ENCODE measurements around the gene PSME1.

Gene PSME1

GRCh38 chr14:24146453-24146977 lies 10.5 kb downstream of the PSME1 start, which contains the start of gene PSME2:
PSME2 (minus strand) TSS chr14:24146610; CDS start chr14:24146581, 29 bp downstream.
- H3K4me1 ChIP-seq (ENCODE audit: control insufficient read depth, insufficient read depth, low read length), result peaks cover 3% of the 10 kb centered on the region
- H3K4me3 ChIP-seq (ENCODE audit: low read depth, low read length), result peak within 1 kb of the TSS; percentile 98
- peaks cover 34% of the 10 kb centered on the region for H3K36me3 ChIP-seq (ENCODE audit: control insufficient read depth, insufficient read depth, low read length)

GRCh38 chr14:24146978-24147760 lies 11.2 kb downstream of the PSME1 start, which contains the start of gene RNF31:
RNF31 (plus strand) TSS chr14:24147498; CDS start chr14:24147699, 201 bp downstream.
- Histone ChIP-seq H3K4me1 (ENCODE audit: control insufficient read depth, insufficient read depth, low read length) (peaks cover 3% of the 10 kb centered on the region), H3K36me3 (ENCODE audit: control insufficient read depth, insufficient read depth, low read length) (peaks cover 40% of the 10 kb centered on the region), H3K27me3 (ENCODE audit: control insufficient read depth, insufficient read depth, low read length) (no peaks in the 10 kb centered on the region), H3K9ac (ENCODE audit: low read depth, low read length) (peak within 1 kb of the TSS; percentile 87), H3K4me3 (ENCODE audit: low read depth, low read length) (peak within 1 kb of the TSS; percentile 98), H3K9me3 (ENCODE audit: control insufficient read depth, insufficient read depth, low read length) (no peaks in the 10 kb centered on the region)

More at GRCh38 chr14:24146453-24146977, 10.5 kb downstream of the PSME1 start, which contains the start of gene PSME2:
- Histone ChIP-seq H3K27me3 (ENCODE audit: control insufficient read depth, insufficient read depth, low read length) (no peaks in the 10 kb centered on the region), H3K9me3 (ENCODE audit: control insufficient read depth, insufficient read depth, low read length) (no peaks in the 10 kb centered on the region), H3K9ac (ENCODE audit: low read depth, low read length) (peak within 1 kb of the TSS; percentile 87)

GRCh38 chr14:24147761-24148428 lies 11.9 kb downstream of the PSME1 start:
- Histone ChIP-seq H3K36me3 (ENCODE audit: control insufficient read depth, insufficient read depth, low read length) (peaks cover 44% of the 10 kb centered on the region), H3K4me1 (ENCODE audit: control insufficient read depth, insufficient read depth, low read length) (peaks cover 3% of the 10 kb centered on the region), H3K4me3 (ENCODE audit: low read depth, low read length) (peak overlapping the region; percentile 98)

GRCh38 chr14:24149302-24149969 lies 13.4 kb downstream of the PSME1 start:
- H3K36me3 ChIP-seq (ENCODE audit: control insufficient read depth, insufficient read depth, low read length), result peaks cover 38% of the 10 kb centered on the region
- H3K9me3 ChIP-seq (ENCODE audit: control insufficient read depth, insufficient read depth, low read length), result no peaks in the 10 kb centered on the region
- H3K27me3 ChIP-seq (ENCODE audit: control insufficient read depth, insufficient read depth, low read length), result no peaks in the 10 kb centered on the region
- peaks cover 3% of the 10 kb centered on the region for H3K4me1 ChIP-seq (ENCODE audit: control insufficient read depth, insufficient read depth, low read length)
- no peak overlapping the region for H3K4me3 ChIP-seq (ENCODE audit: low read depth, low read length)
- no peak overlapping the region for H3K9ac ChIP-seq (ENCODE audit: low read depth, low read length)

More at GRCh38 chr14:24147761-24148428, 11.9 kb downstream of the PSME1 start:
- H3K9me3 ChIP-seq (ENCODE audit: control insufficient read depth, insufficient read depth, low read length), result no peaks in the 10 kb centered on the region
- no peaks in the 10 kb centered on the region for H3K27me3 ChIP-seq (ENCODE audit: control insufficient read depth, insufficient read depth, low read length)
- H3K9ac ChIP-seq (ENCODE audit: low read depth, low read length), result peak overlapping the region; percentile 81

GRCh38 chr14:24150061-24150460 lies 14.1 kb downstream of the PSME1 start:
- no peak overlapping the region for H3K9ac ChIP-seq (ENCODE audit: low read depth, low read length)
- peaks cover 40% of the 10 kb centered on the region for H3K36me3 ChIP-seq (ENCODE audit: control insufficient read depth, insufficient read depth, low read length)
- peaks cover 3% of the 10 kb centered on the region for H3K4me1 ChIP-seq (ENCODE audit: control insufficient read depth, insufficient read depth, low read length)
- H3K27me3 ChIP-seq (ENCODE audit: control insufficient read depth, insufficient read depth, low read length), result no peaks in the 10 kb centered on the region
- H3K4me3 ChIP-seq (ENCODE audit: low read depth, low read length), result no peak overlapping the region
- no peaks in the 10 kb centered on the region for H3K9me3 ChIP-seq (ENCODE audit: control insufficient read depth, insufficient read depth, low read length)

- no peaks in the 10 kb centered on the region for H3K9me3 ChIP-seq (ENCODE audit: control insufficient read depth, insufficient read depth, low read length)
- no peak overlapping the region for H3K4me3 ChIP-seq (ENCODE audit: low read depth, low read length)
- peaks cover 3% of the 10 kb centered on the region for H3K4me1 ChIP-seq (ENCODE audit: control insufficient read depth, insufficient read depth, low read length)
- H3K27me3 ChIP-seq (ENCODE audit: control insufficient read depth, insufficient read depth, low read length), result no peaks in the 10 kb centered on the region
- peaks cover 45% of the 10 kb centered on the region for H3K36me3 ChIP-seq (ENCODE audit: control insufficient read depth, insufficient read depth, low read length)
- H3K9ac ChIP-seq (ENCODE audit: low read depth, low read length), result no peak overlapping the region
Observed at GRCh38 chr14:24150567-24150966, 14.6 kb downstream of the PSME1 start.

GRCh38 chr14:24150993-24151392 lies 15.0 kb downstream of the PSME1 start:
- Histone ChIP-seq H3K9ac (ENCODE audit: low read depth, low read length) (no peak overlapping the region), H3K4me1 (ENCODE audit: control insufficient read depth, insufficient read depth, low read length) (peaks cover 3% of the 10 kb centered on the region), H3K27me3 (ENCODE audit: control insufficient read depth, insufficient read depth, low read length) (no peaks in the 10 kb centered on the region), H3K4me3 (ENCODE audit: low read depth, low read length) (no peak overlapping the region), H3K9me3 (ENCODE audit: control insufficient read depth, insufficient read depth, low read length) (no peaks in the 10 kb centered on the region), H3K36me3 (ENCODE audit: control insufficient read depth, insufficient read depth, low read length) (peaks cover 50% of the 10 kb centered on the region)

GRCh38 chr14:24151404-24152080 lies 15.5 kb downstream of the PSME1 start:
- H3K36me3 ChIP-seq (ENCODE audit: control insufficient read depth, insufficient read depth, low read length), result peaks cover 53% of the 10 kb centered on the region
- peaks cover 3% of the 10 kb centered on the region for H3K4me1 ChIP-seq (ENCODE audit: control insufficient read depth, insufficient read depth, low read length)
- no peak overlapping the region for H3K9ac ChIP-seq (ENCODE audit: low read depth, low read length)
- H3K4me3 ChIP-seq (ENCODE audit: low read depth, low read length), result no peak overlapping the region
- no peaks in the 10 kb centered on the region for H3K27me3 ChIP-seq (ENCODE audit: control insufficient read depth, insufficient read depth, low read length)
- no peaks in the 10 kb centered on the region for H3K9me3 ChIP-seq (ENCODE audit: control insufficient read depth, insufficient read depth, low read length)

GRCh38 chr14:24155100-24155499 lies 19.1 kb downstream of the PSME1 start:
- Histone ChIP-seq H3K27me3 (ENCODE audit: control insufficient read depth, insufficient read depth, low read length) (no peaks in the 10 kb centered on the region), H3K4me1 (ENCODE audit: control insufficient read depth, insufficient read depth, low read length) (no peaks in the 10 kb centered on the region), H3K9me3 (ENCODE audit: control insufficient read depth, insufficient read depth, low read length) (no peaks in the 10 kb centered on the region), H3K4me3 (ENCODE audit: low read depth, low read length) (no peak overlapping the region), H3K9ac (ENCODE audit: low read depth, low read length) (no peak overlapping the region), H3K36me3 (ENCODE audit: control insufficient read depth, insufficient read depth, low read length) (peaks cover 60% of the 10 kb centered on the region)

GRCh38 chr14:24156840-24157239 lies 20.8 kb downstream of the PSME1 start:
- H3K4me1 ChIP-seq (ENCODE audit: control insufficient read depth, insufficient read depth, low read length), result peaks cover 3% of the 10 kb centered on the region
- H3K9ac ChIP-seq (ENCODE audit: low read depth, low read length), result no peak overlapping the region
- no peaks in the 10 kb centered on the region for H3K27me3 ChIP-seq (ENCODE audit: control insufficient read depth, insufficient read depth, low read length)
- peaks cover 49% of the 10 kb centered on the region for H3K36me3 ChIP-seq (ENCODE audit: control insufficient read depth, insufficient read depth, low read length)
- no peaks in the 10 kb centered on the region for H3K9me3 ChIP-seq (ENCODE audit: control insufficient read depth, insufficient read depth, low read length)
- H3K4me3 ChIP-seq (ENCODE audit: low read depth, low read length), result no peak overlapping the region

- no peaks in the 10 kb centered on the region for H3K9me3 ChIP-seq (ENCODE audit: control insufficient read depth, insufficient read depth, low read length)
- H3K9ac ChIP-seq (ENCODE audit: low read depth, low read length), result no peak overlapping the region
- peaks cover 3% of the 10 kb centered on the region for H3K4me1 ChIP-seq (ENCODE audit: control insufficient read depth, insufficient read depth, low read length)
- no peak overlapping the region for H3K4me3 ChIP-seq (ENCODE audit: low read depth, low read length)
- peaks cover 45% of the 10 kb centered on the region for H3K36me3 ChIP-seq (ENCODE audit: control insufficient read depth, insufficient read depth, low read length)
- no peaks in the 10 kb centered on the region for H3K27me3 ChIP-seq (ENCODE audit: control insufficient read depth, insufficient read depth, low read length)
Observed at GRCh38 chr14:24157331-24157730, 21.3 kb downstream of the PSME1 start.
